ENCODE data around the gene YJU2.
"Not testable (repeated sequence)": the region's sequence is repeated elsewhere in the genome, so short reads cannot be mapped to it uniquely, and the experiment has no call there.

- TF ChIP-seq, protein P1, sequence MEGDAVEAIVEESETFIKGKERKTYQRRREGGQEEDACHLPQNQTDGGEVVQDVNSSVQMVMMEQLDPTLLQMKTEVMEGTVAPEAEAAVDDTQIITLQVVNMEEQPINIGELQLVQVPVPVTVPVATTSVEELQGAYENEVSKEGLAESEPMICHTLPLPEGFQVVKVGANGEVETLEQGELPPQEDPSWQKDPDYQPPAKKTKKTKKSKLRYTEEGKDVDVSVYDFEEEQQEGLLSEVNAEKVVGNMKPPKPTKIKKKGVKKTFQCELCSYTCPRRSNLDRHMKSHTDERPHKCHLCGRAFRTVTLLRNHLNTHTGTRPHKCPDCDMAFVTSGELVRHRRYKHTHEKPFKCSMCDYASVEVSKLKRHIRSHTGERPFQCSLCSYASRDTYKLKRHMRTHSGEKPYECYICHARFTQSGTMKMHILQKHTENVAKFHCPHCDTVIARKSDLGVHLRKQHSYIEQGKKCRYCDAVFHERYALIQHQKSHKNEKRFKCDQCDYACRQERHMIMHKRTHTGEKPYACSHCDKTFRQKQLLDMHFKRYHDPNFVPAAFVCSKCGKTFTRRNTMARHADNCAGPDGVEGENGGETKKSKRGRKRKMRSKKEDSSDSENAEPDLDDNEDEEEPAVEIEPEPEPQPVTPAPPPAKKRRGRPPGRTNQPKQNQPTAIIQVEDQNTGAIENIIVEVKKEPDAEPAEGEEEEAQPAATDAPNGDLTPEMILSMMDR (IDR thresholded peaks at IDR 0.05; ENCODE audit: low read depth, low read length, missing input control), result not testable (repeated sequence)
- TF ChIP-seq FOXA1 (IDR thresholded peaks at IDR 0.05); EGR1 (IDR thresholded peaks at IDR 0.05; ENCODE audit: low read depth in 2 of 2); YY1 (IDR thresholded peaks at IDR 0.05); REST (IDR thresholded peaks at IDR 0.05); ZBTB33 (IDR thresholded peaks at IDR 0.05); RAD21 (IDR thresholded peaks at IDR 0.05); NR2F2 (IDR thresholded peaks at IDR 0.05); MAX (IDR thresholded peaks at IDR 0.05); GABPA (IDR thresholded peaks at IDR 0.05 in 1 of 2, conservative IDR thresholded peaks at IDR 0.05 in 1 of 2); JUND (IDR thresholded peaks at IDR 0.05); TAF1 (conservative IDR thresholded peaks at IDR 0.05); HNF4G (IDR thresholded peaks at IDR 0.05); SP1 (IDR thresholded peaks at IDR 0.05): not testable (repeated sequence)
These were observed 39.3 kb downstream of the YJU2 start for GRCh38 chr19:4286141-4286540.

Measured in liver (tissue), 3 donors.